Hepatic stellate cell (primary cell): Measurements from ENCODE around the gene HSD11B1.

Source experiments
- DNase-seq: peaks from one replicate; pipeline ENCODE4 v3.0.0; 2011; ENCODE audit warnings: low spot score

Gene HSD11B1

GRCh38 chr1:209755926-209756614 is 51.4 kb downstream of the HSD11B1 start, which contains the start of gene TRAF3IP3:
TSS of gene TRAF3IP3 (plus strand) at chr1:209756053. CDS start at chr1:209760040, 3,987 bp downstream.
- no peak for DNase-seq

GRCh38 chr1:209756615-209757445 is 52.2 kb downstream of the HSD11B1 start:
- no peak for DNase-seq

- DNase-seq, result no peak
Measured at GRCh38 chr1:209758400-209758799, 53.8 kb downstream of the HSD11B1 start.

- DNase-seq, result no peak
Measured at GRCh38 chr1:209759829-209760359, 55.2 kb downstream of the HSD11B1 start.

GRCh38 chr1:209761011-209761635 is 56.5 kb downstream of the HSD11B1 start:
- no peak for DNase-seq

- no peak for DNase-seq
Measured at GRCh38 chr1:209766051-209766450, 61.4 kb downstream of the HSD11B1 start.

GRCh38 chr1:209767096-209767495 is 62.5 kb downstream of the HSD11B1 start:
- no peak for DNase-seq

GRCh38 chr1:209767706-209768105 is 63.1 kb downstream of the HSD11B1 start:
- DNase-seq, result no peak

- no peak for DNase-seq
Measured at GRCh38 chr1:209768354-209768774, 63.7 kb downstream of the HSD11B1 start.

- peak; percentile 90 for DNase-seq
Measured at GRCh38 chr1:209769171-209769904, 64.7 kb downstream of the HSD11B1 start.

GRCh38 chr1:209769971-209770370 is 65.3 kb downstream of the HSD11B1 start:
- DNase-seq, result peak; percentile 68

GRCh38 chr1:209770636-209771415 is 66.2 kb downstream of the HSD11B1 start:
- no peak for DNase-seq

- no peak for DNase-seq
Measured at GRCh38 chr1:209772126-209772525, 67.5 kb downstream of the HSD11B1 start.

- DNase-seq, result no peak
Measured at GRCh38 chr1:209774592-209774991, 69.9 kb downstream of the HSD11B1 start.

GRCh38 chr1:209775678-209776077 is 71.0 kb downstream of the HSD11B1 start:
- DNase-seq, result no peak

GRCh38 chr1:209777587-209777986 is 72.9 kb downstream of the HSD11B1 start:
- DNase-seq, result no peak

GRCh38 chr1:209778102-209778501 is 73.5 kb downstream of the HSD11B1 start:
- DNase-seq, result no peak

GRCh38 chr1:209780268-209780667 is 75.6 kb downstream of the HSD11B1 start:
- no peak for DNase-seq

- no peak for DNase-seq
Measured at GRCh38 chr1:209783386-209783785, 78.7 kb downstream of the HSD11B1 start.
